ENCODE results near the gene EPHA6. TPM values are rescaled to one million over a fixed set of nuclear protein-coding genes. Genes with fewer than 3 reads are reported as not detected.

The EPHA6 gene
- total and polyA plus RNA-seq, 7 experiments from 2014 or later: not detected

GRCh38 chr3:97680696-97681095 is 866.3 kb downstream of the EPHA6 start:
- no peak overlapping the region for H3K27ac Mint-ChIP-seq
- Histone ChIP-seq H3K27ac (ENCODE audit: low read depth, low read length) (no peak overlapping the region), H3K9me3 (ENCODE audit: control insufficient read depth in 2 of 3, low read length in 3 of 3) (no peaks in the 10 kb centered on the region), H3K27me3 (ENCODE audit: control insufficient read depth in 2 of 2, insufficient read depth in 2 of 2, low read length in 2 of 2) (peaks cover 0 to 5% of the 10 kb centered on the region in 2 donors), H3K36me3 (ENCODE audit: control insufficient read depth in 2 of 3, insufficient read depth in 3 of 3, low read length in 3 of 3) (no peaks in the 10 kb centered on the region), H3K4me1 (ENCODE audit: control insufficient read depth in 2 of 2, insufficient read depth in 2 of 2, low read length in 2 of 2) (no peaks in the 10 kb centered on the region), H3K4me3 (ENCODE audit: low read length) (no peak overlapping the region)
- DNase-seq (no peak), ATAC-seq (no peak)
- H3K4me1 Mint-ChIP-seq: no peaks in the 10 kb centered on the region
- intact Hi-C loops (cut with micrococcal nuclease): no loop called here
- POLR2A ChIA-PET: no interaction called here
- H3K4me3 Mint-ChIP-seq: no peak overlapping the region
- CTCF ChIA-PET: no interaction called here
- H3K9me3 Mint-ChIP-seq: peaks cover 0 to 2% (median 0%) of the 10 kb centered on the region in 11 donors
- no peaks in the 10 kb centered on the region for H3K36me3 Mint-ChIP-seq
- peaks cover 0 to 11% (median 4%) of the 10 kb centered on the region in 5 donors for H3K27me3 Mint-ChIP-seq

- Histone ChIP-seq H3K4me1 (ENCODE audit: control insufficient read depth in 2 of 2, insufficient read depth in 2 of 2, low read length in 2 of 2) (no peaks in the 10 kb centered on the region), H3K9me3 (ENCODE audit: control insufficient read depth in 2 of 3, low read length in 3 of 3) (no peaks in the 10 kb centered on the region), H3K4me3 (ENCODE audit: low read length) (no peak overlapping the region), H3K36me3 (ENCODE audit: control insufficient read depth in 2 of 3, insufficient read depth in 3 of 3, low read length in 3 of 3) (no peaks in the 10 kb centered on the region), H3K27ac (ENCODE audit: low read depth, low read length) (no peak overlapping the region), H3K27me3 (ENCODE audit: control insufficient read depth in 2 of 2, insufficient read depth in 2 of 2, low read length in 2 of 2) (peaks cover 0 to 5% of the 10 kb centered on the region in 2 donors)
- Mint-ChIP-seq H3K9me3 (peaks cover 0 to 2% (median 0%) of the 10 kb centered on the region in 11 donors), H3K4me3 (no peak overlapping the region), H3K4me1 (no peaks in the 10 kb centered on the region), H3K27ac (no peak overlapping the region), H3K36me3 (no peaks in the 10 kb centered on the region), H3K27me3 (peaks cover 0 to 4% (median 3%) of the 10 kb centered on the region in 5 donors)
- intact Hi-C loops (cut with micrococcal nuclease): no loop called here
- CTCF ChIA-PET: no interaction called here
- ATAC-seq: no peak
- no peak for DNase-seq
- POLR2A ChIA-PET: no interaction called here
Measured at GRCh38 chr3:97684490-97684889, 870.1 kb downstream of the EPHA6 start.

- Mint-ChIP-seq H3K9me3 (no peaks in the 10 kb centered on the region), H3K27ac (no peak overlapping the region), H3K4me3 (no peak overlapping the region), H3K4me1 (no peaks in the 10 kb centered on the region), H3K27me3 (peaks cover 0 to 9% (median 3%) of the 10 kb centered on the region in 5 donors), H3K36me3 (no peaks in the 10 kb centered on the region)
- CTCF ChIA-PET: no interaction called here
- DNase-seq: no peak
- POLR2A ChIA-PET: no interaction called here
- Histone ChIP-seq H3K36me3 (ENCODE audit: control insufficient read depth in 2 of 3, insufficient read depth in 3 of 3, low read length in 3 of 3) (no peaks in the 10 kb centered on the region), H3K9me3 (ENCODE audit: control insufficient read depth in 2 of 3, low read length in 3 of 3) (no peaks in the 10 kb centered on the region), H3K27me3 (ENCODE audit: control insufficient read depth in 2 of 2, insufficient read depth in 2 of 2, low read length in 2 of 2) (no peaks in the 10 kb centered on the region), H3K4me3 (ENCODE audit: low read length) (no peak overlapping the region), H3K4me1 (ENCODE audit: control insufficient read depth in 2 of 2, insufficient read depth in 2 of 2, low read length in 2 of 2) (no peaks in the 10 kb centered on the region), H3K27ac (ENCODE audit: low read depth, low read length) (no peak overlapping the region)
- intact Hi-C loops (cut with micrococcal nuclease): no loop called here
- no peak for ATAC-seq
Measured at GRCh38 chr3:97686258-97686657, 871.9 kb downstream of the EPHA6 start.

GRCh38 chr3:97687734-97688133 is 873.3 kb downstream of the EPHA6 start:
- Mint-ChIP-seq H3K36me3 (no peaks in the 10 kb centered on the region), H3K4me3 (no peak overlapping the region), H3K9me3 (no peaks in the 10 kb centered on the region), H3K4me1 (no peaks in the 10 kb centered on the region), H3K27me3 (peaks cover 0 to 17% (median 7%) of the 10 kb centered on the region in 5 donors), H3K27ac (no peak overlapping the region)
- Histone ChIP-seq H3K27ac (ENCODE audit: low read depth, low read length) (no peak overlapping the region), H3K27me3 (ENCODE audit: control insufficient read depth in 2 of 2, insufficient read depth in 2 of 2, low read length in 2 of 2) (no peaks in the 10 kb centered on the region), H3K36me3 (ENCODE audit: control insufficient read depth in 2 of 3, insufficient read depth in 3 of 3, low read length in 3 of 3) (no peaks in the 10 kb centered on the region), H3K4me3 (ENCODE audit: low read length) (no peak overlapping the region), H3K9me3 (ENCODE audit: control insufficient read depth in 2 of 3, low read length in 3 of 3) (no peaks in the 10 kb centered on the region), H3K4me1 (ENCODE audit: control insufficient read depth in 2 of 2, insufficient read depth in 2 of 2, low read length in 2 of 2) (no peaks in the 10 kb centered on the region)
- DNase-seq: no peak
- intact Hi-C loops (cut with micrococcal nuclease): no loop called here
- POLR2A ChIA-PET: no interaction called here
- CTCF ChIA-PET: no interaction called here
- no peak for ATAC-seq

GRCh38 chr3:97689111-97689510 is 874.7 kb downstream of the EPHA6 start:
- no peak for DNase-seq
- no peaks in the 10 kb centered on the region for H3K9me3 Mint-ChIP-seq
- peaks cover 0 to 30% (median 13%) of the 10 kb centered on the region in 5 donors for H3K27me3 Mint-ChIP-seq
- H3K27ac ChIP-seq (ENCODE audit: low read depth, low read length): no peak overlapping the region
- intact Hi-C loops (cut with micrococcal nuclease): no loop called here
- H3K4me3 ChIP-seq (ENCODE audit: low read length): no peak overlapping the region
- H3K27me3 ChIP-seq (ENCODE audit: control insufficient read depth in 2 of 2, insufficient read depth in 2 of 2, low read length in 2 of 2): no peaks in the 10 kb centered on the region
- ChIA-PET CTCF (interaction anchor here (0.7 kb wide), 1 partner anchor 49 kb away, joined by 5 read pairs; no protein-coding TSS in a partner anchor), POLR2A (no interaction called here)
- H3K9me3 ChIP-seq (ENCODE audit: control insufficient read depth in 2 of 3, low read length in 3 of 3): no peaks in the 10 kb centered on the region
- H3K4me1 ChIP-seq (ENCODE audit: control insufficient read depth in 2 of 2, insufficient read depth in 2 of 2, low read length in 2 of 2): no peaks in the 10 kb centered on the region
- no peak for ATAC-seq
- no peak overlapping the region for H3K4me3 Mint-ChIP-seq
- no peaks in the 10 kb centered on the region for H3K36me3 ChIP-seq (ENCODE audit: control insufficient read depth in 2 of 3, insufficient read depth in 3 of 3, low read length in 3 of 3)
- H3K27ac Mint-ChIP-seq: no peak overlapping the region
- H3K4me1 Mint-ChIP-seq: no peaks in the 10 kb centered on the region
- H3K36me3 Mint-ChIP-seq: no peaks in the 10 kb centered on the region

GRCh38 chr3:97689962-97690361 is 875.6 kb downstream of the EPHA6 start:
- H3K27ac ChIP-seq (ENCODE audit: low read depth, low read length): no peak overlapping the region
- peaks cover 0 to 30% (median 14%) of the 10 kb centered on the region in 5 donors for H3K27me3 Mint-ChIP-seq
- intact Hi-C loops (cut with micrococcal nuclease): no loop called here
- no peak for ATAC-seq
- H3K27ac Mint-ChIP-seq: no peak overlapping the region
- H3K9me3 ChIP-seq (ENCODE audit: control insufficient read depth in 2 of 3, low read length in 3 of 3): no peaks in the 10 kb centered on the region
- ChIA-PET CTCF (no interaction called here), POLR2A (no interaction called here)
- H3K9me3 Mint-ChIP-seq: no peaks in the 10 kb centered on the region
- no peaks in the 10 kb centered on the region for H3K36me3 ChIP-seq (ENCODE audit: control insufficient read depth in 2 of 3, insufficient read depth in 3 of 3, low read length in 3 of 3)
- H3K4me1 ChIP-seq (ENCODE audit: control insufficient read depth in 2 of 2, insufficient read depth in 2 of 2, low read length in 2 of 2): no peaks in the 10 kb centered on the region
- DNase-seq: no peak
- no peaks in the 10 kb centered on the region for H3K27me3 ChIP-seq (ENCODE audit: control insufficient read depth in 2 of 2, insufficient read depth in 2 of 2, low read length in 2 of 2)
- H3K36me3 Mint-ChIP-seq: no peaks in the 10 kb centered on the region
- no peaks in the 10 kb centered on the region for H3K4me1 Mint-ChIP-seq
- H3K4me3 ChIP-seq (ENCODE audit: low read length): no peak overlapping the region
- H3K4me3 Mint-ChIP-seq: no peak overlapping the region

GRCh38 chr3:97691354-97691753 is 877.0 kb downstream of the EPHA6 start:
- H3K27me3 Mint-ChIP-seq: peaks cover 2 to 30% (median 14%) of the 10 kb centered on the region in 5 donors
- no peak for DNase-seq
- intact Hi-C loops (cut with micrococcal nuclease): no loop called here
- Histone ChIP-seq H3K27ac (ENCODE audit: low read depth, low read length) (no peak overlapping the region), H3K4me3 (ENCODE audit: low read length) (no peak overlapping the region), H3K9me3 (ENCODE audit: control insufficient read depth in 2 of 3, low read length in 3 of 3) (no peaks in the 10 kb centered on the region), H3K27me3 (ENCODE audit: control insufficient read depth in 2 of 2, insufficient read depth in 2 of 2, low read length in 2 of 2) (no peaks in the 10 kb centered on the region), H3K36me3 (ENCODE audit: control insufficient read depth in 2 of 3, insufficient read depth in 3 of 3, low read length in 3 of 3) (no peaks in the 10 kb centered on the region), H3K4me1 (ENCODE audit: control insufficient read depth in 2 of 2, insufficient read depth in 2 of 2, low read length in 2 of 2) (no peaks in the 10 kb centered on the region)
- no peaks in the 10 kb centered on the region for H3K9me3 Mint-ChIP-seq
- no peaks in the 10 kb centered on the region for H3K36me3 Mint-ChIP-seq
- ChIA-PET POLR2A (no interaction called here), CTCF (no interaction called here)
- no peak overlapping the region for H3K4me3 Mint-ChIP-seq
- no peak overlapping the region for H3K27ac Mint-ChIP-seq
- ATAC-seq: no peak
- no peaks in the 10 kb centered on the region for H3K4me1 Mint-ChIP-seq

All from naive thymus-derived CD4-positive, alpha-beta T cell (primary cell).